NCI-H146 treated with DMSO at 0.1 percent for 48 hours (cell line): ENCODE data around the gene CLEC2L.

ENCODE experiments used
- DNase-seq: peaks from one replicate; lab custom pipeline; 2025; ENCODE audit not compliant: unreplicated experiment; lab: John Stamatoyannopoulos, UW

The CLEC2L gene

DNA sequence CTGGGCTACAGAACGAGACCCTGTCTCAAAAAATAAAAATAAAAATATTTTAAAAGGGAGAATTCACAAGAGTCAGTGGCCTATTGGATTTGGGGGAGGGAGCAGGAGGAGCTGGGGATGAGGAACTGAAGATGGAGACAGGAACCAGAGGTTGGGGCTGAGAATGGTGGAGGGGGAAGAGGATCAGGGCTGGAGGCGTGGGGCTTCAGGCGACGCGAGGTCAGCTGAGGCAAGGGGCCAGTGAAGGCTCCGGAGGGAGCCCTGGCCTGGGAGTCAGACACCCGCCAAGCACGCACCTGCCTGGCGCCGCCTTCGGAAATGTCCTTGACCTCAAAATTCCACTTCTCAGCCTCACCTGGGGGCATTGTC lies 671 bp upstream of the CLEC2L start:
- no peak for DNase-seq

DNA sequence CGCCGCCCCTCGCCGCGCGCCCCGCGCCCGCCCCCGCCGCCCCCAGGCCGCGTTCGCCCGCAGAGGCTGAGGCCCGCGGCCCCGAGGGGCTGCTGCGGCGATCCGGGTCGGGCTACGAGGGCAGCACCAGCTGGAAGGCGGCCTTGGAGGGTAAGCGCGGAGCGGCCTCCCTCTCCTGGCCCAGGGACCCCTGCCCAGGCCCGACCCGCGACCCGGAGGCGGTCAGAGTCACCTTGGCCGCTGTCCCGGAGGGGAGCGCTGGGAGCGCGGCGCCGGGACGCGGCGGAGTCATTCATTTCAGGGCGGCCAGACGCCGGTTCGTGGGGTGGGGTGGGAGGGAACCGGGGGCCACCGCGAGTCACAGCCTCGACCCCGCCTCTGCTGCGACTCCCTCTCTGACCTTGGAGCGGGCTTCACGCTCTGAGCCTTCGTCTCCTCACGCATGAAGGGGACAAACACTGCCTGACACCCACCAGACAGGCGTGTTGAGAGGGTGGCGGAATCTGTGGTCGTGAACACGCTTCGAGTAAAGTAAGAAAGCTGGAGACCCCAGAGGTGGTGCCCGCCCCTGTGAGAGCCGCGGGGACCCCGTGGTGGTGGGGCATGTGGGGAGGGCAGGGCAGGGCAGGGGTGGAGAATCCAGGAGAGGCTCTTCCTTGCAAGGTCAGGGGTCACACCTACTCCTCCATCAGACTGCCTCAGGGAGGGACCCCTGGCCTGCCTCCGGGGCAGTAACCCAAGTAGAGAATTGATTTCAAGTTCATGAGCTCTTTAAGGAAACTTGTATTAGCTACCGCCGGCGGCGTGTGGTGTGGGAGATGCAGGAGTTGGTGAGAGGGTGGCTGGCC lies 707 bp downstream of the CLEC2L start:
- no peak for DNase-seq

DNA sequence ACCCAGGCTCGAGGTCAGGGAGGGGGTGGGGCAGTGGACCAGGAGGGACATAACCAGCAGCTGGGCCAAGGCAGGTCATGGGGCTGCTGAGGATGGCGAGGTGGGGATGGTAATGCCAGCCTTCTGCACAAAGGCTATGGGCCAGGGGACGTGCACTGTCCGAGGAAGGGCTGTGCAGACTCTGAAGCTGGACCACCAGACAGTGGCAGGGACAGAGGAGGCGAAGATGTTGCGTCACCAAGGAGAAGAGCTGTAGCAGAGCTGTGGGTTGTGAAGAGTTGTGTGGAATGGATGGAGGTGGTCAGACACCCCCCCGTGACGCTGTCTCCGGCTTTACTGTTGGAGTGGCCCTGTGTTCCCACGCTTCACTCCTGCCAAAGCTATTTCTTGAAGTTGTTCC lies 1.8 kb downstream of the CLEC2L start:
- no peak for DNase-seq

GRCh38 chr7:139525750-139526149 lies 2.3 kb downstream of the CLEC2L start:
- DNase-seq = no peak

DNA sequence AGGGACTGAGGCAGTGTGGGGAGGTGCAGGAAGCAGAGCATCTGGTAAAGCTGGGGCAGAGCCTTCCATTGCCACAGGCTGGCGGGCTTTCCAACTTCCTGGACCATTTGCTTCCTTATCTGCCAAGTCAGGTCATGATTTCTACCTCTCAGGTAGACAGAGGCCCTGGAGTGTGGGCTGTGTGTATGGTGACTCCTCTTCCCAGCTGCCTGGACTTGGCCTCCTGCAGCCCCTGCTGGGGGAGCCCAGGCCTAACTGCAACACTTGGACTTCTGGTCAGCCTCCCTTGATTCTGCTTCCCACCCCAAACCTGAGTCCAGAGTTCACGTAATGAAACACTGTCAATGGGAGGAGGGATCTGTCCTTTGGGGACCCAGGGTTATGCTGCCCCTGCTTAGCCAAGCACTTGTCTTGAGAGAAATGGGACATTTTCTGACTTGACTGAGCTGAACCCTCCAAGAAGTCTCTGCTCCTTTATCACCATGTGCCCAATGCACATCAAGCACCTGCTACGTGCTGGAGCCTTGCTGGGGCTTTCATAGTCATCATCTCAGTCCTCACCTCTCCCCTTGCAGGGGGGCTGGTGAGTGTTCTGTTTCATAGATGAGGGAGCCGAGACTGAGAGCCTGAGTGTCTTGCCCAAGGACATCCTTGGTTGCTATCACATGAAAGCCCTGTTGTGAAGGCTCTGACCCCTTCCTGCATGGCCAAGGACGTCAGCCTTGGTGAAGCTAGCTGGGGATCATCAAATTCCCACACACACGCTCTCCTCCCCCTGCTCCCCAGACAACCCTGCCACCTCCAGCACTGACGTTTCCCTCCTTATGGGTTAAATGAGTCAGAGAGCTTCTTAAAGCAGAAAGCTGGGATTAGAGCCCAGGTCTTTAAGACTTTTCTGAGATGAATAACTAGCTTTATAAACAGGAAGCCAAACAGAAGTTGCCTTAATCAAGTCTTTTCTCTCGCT lies 3.4 kb downstream of the CLEC2L start:
- DNase-seq = no peak

DNA sequence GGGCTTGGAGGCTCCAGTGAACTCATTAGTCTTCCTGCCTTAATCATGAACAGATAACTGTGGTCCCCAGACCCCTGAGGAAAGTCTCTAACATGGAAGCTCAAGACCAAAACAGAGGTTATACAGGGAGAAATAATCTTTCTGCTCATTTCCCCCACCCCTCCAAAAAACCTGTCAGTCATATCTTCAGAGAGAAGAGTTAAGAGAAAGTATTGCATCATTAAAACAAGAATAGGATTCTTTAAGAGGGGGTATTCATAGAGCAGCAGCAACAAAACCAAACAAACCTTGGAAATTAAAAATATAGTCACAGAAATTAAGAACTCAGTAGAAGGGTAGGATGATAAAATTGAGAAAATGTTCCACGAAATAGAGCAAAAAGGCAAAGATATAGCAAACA lies 7.6 kb downstream of the CLEC2L start:
- DNase-seq = no peak

GRCh38 chr7:139532636-139533155 lies 9.2 kb downstream of the CLEC2L start:
- DNase-seq = no peak

GRCh38 chr7:139534096-139534495 lies 10.6 kb downstream of the CLEC2L start:
- no peak for DNase-seq

GRCh38 chr7:139534966-139535651 lies 11.6 kb downstream of the CLEC2L start:
- DNase-seq = no peak

- no peak for DNase-seq
These were observed 12.7 kb downstream of the CLEC2L start for GRCh38 chr7:139536152-139536551.

DNA sequence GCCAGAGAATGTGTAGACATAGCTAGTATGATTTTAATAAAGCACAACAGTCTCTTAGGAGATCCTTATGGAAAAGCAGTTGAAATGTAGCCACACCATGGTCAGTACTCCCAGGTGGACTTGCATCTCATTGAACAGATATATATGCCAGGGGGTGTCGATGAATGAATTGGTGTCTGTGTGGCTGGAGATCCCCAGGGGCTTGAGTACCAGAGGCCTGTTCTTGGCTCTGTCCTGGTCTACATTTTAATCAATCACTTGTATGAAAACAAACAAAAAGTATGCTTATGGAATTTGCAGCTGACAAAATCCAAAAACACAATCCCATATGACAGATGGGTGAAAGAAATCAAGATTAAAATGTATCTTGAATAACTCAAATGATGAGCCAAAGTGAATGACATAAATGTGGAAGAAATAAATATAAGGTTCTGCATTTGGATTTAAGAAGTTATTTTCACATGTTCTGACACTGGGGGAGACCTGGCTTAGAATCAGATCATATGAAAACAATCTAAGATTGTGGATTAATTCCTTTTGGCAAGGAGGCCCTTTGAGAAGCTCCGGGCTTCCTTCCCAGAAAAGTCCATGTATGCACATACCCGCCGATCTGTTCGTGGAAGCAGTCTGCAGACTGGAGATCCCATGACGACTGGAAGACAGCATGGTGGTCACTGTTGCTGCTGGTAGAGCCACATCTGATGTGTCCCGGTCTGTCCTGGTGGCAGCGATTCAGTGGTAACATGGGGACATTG lies 15.6 kb downstream of the CLEC2L start:
- DNase-seq = no peak

DNA sequence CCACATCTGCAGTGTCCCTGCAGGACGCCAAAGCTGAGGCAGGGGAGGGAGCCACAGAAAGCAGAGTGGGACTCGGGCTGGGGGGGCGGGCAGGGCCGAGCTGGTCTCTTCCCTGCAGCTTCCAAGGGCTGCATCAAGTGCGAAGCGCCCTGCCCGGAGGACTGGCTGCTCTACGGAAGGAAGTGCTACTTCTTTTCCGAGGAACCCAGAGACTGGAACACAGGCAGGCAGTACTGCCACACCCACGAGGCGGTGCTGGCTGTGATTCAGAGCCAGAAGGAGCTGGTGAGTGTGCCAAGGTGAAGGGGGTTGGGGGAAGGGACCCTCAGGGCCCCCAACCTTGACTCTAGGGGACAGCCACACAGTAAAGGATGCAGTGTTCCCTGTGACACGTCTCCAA lies 16.7 kb downstream of the CLEC2L start:
- DNase-seq = no peak

GRCh38 chr7:139541600-139542307 lies 18.3 kb downstream of the CLEC2L start:
- DNase-seq = no peak

GRCh38 chr7:139542308-139543151 lies 19.0 kb downstream of the CLEC2L start:
- DNase-seq = no peak

DNA sequence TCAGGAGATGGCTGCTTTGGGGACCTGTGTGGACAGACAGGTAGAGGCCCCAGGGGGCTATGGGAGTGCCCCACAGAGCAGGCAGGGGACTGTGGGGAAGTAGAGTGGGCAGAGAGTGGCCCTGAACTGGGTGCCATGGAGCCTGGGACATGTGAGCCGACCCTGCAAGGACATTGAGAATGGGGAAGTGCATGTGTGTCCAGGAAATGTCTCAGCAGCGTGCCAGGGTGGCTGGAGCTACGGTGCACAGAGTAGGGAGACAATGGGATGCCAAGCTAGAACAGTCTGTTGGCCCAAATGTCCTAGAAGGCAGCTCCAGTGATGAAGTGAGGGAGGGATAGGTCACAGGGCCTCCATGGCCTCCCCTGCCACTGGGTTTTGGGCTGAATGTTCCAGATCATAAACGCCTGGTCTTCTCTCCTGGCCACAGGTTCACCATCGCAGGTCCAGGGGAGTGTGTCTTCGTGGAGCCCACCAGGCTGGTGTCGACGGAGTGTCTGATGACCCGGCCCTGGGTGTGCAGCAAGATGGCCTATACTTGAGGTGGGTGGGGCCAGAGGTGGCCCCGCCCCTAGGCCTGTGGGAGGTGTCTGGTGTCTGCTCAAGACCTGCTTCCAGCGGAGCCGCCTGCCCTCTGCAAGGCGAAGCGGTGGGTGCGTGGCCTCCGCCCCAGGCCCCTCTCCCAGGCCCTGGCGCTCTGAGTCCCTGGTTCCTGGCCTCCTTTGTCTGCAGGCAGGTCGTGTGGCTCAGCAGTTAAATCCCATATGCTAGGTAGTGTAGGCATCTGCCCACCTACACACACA lies 20.5 kb downstream of the CLEC2L start:
- no peak for DNase-seq

- DNase-seq = no peak
These were observed 21.2 kb downstream of the CLEC2L start for GRCh38 chr7:139544645-139545044.

DNA sequence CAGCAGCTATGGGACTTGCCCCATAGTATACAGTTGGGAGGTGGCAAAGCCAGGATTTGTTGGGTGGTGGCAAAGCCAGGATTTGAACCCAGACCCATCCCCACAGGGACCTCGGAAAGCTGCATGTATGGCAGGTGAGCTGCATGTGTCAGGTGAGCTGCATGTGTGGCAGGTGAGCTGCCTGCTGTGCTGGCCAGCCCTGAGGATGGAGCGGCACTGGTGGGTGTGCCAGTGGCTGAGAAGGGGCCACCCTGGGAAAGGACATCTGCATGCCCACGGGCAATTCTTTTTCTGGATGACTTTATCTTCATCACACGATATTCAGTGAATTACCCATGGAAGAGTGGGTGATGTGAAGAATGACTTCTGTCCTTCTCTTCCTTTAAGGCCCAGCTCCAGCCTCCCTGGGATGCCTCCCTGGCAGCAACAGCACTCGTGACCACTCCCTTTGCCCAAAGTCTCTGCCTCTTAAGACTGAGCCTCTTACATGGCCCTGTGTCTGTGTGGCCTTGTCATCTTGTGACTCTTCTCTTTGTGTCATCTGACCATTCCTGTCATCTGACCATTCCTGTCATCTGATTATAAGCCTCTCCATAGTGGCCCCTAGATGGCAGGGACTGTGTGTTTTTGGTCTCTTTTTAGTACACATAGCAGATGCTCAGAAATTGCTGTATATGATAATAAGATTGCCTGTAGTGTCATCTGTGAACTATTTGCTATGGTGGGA lies 25.0 kb downstream of the CLEC2L start:
- DNase-seq = no peak
